IMR-90 (cell line): Measurements from ENCODE around the gene KBTBD13.

Experiments
- CEBPB ChIP-seq: IDR thresholded peaks from 2 replicates; pipeline ENCODE4 v1.6.1; 2012; ENCODE audit warnings: low read depth, low read length, improper control_type of control experiment
- CHD1 ChIP-seq: IDR thresholded peaks from 2 replicates; pipeline ENCODE4 v1.6.1; 2012; ENCODE audit warnings: low read depth, low read length, improper control_type of control experiment
- FOS ChIP-seq: fragments of 150-350 bp; IDR thresholded peaks from 2 replicates; pipeline ENCODE4 v1.6.1; 2016; ENCODE audit warnings: low read depth, low read length
- MAFK ChIP-seq: IDR thresholded peaks from 2 replicates; pipeline ENCODE4 v1.6.1; 2012; ENCODE audit warnings: low read depth, low read length, improper control_type of control experiment
- MAZ ChIP-seq: IDR thresholded peaks from 2 replicates; pipeline ENCODE4 v1.6.1; 2012; ENCODE audit warnings: low read depth, mild to moderate bottlenecking, low read length, improper control_type of control experiment, moderate library complexity, borderline replicate concordance
- NFE2L2 ChIP-seq: fragments of 150-350 bp; IDR thresholded peaks from 2 replicates; pipeline ENCODE4 v1.6.1; 2016; ENCODE audit warnings: low read depth, mild to moderate bottlenecking, low read length
- POLR2A ChIP-seq: IDR thresholded peaks from 2 replicates; pipeline ENCODE4 v1.6.1; 2012; ENCODE audit warnings: mild to moderate bottlenecking, low read depth, low read length
- RAD21 ChIP-seq: IDR thresholded peaks from 2 replicates; pipeline ENCODE4 v1.6.1; 2012; ENCODE audit warnings: low read length, improper control_type of control experiment
- RCOR1 ChIP-seq: IDR thresholded peaks from 2 replicates; pipeline ENCODE4 v1.6.1; 2012; ENCODE audit warnings: mild to moderate bottlenecking, low read length, improper control_type of control experiment; ENCODE audit not compliant: insufficient replicate concordance
- RFX5 ChIP-seq: IDR thresholded peaks from 2 replicates; pipeline ENCODE4 v1.8.0; 2012; ENCODE audit warnings: low read depth, mild to moderate bottlenecking, low read length, moderate library complexity
- SMC3 ChIP-seq: fragments of 150-350 bp; IDR thresholded peaks from 2 replicates; pipeline ENCODE4 v1.6.1; 2016; ENCODE audit warnings: low read depth, mild to moderate bottlenecking, antibody characterized with exemption, low read length, moderate library complexity
- TF ChIP-seq, protein P1 (sequence below): fragments of 150-350 bp; IDR thresholded peaks from 2 replicates; pipeline ENCODE4 v1.6.1; 2017; ENCODE audit warnings: mild to moderate bottlenecking, antibody characterized with exemption, low read length, low read depth
- TF ChIP-seq, protein P2 (sequence below): conservative IDR thresholded peaks from 2 replicates; pipeline ENCODE4 v1.5.1; 2012; ENCODE audit warnings: mild to moderate bottlenecking, low read depth, low read length, improper control_type of control experiment
- TF ChIP-seq, protein P3 (sequence below): fragments of 150-350 bp; IDR thresholded peaks from 2 replicates; pipeline ENCODE4 v1.6.1; 2016; ENCODE audit warnings: low read depth, mild to moderate bottlenecking, low read length, moderate library complexity, borderline replicate concordance

GRCh38 chr15:65085990-65086679, 9.6 kb downstream of the KBTBD13 start:
- TF ChIP-seq RAD21 = peak; percentile 40
- TF ChIP-seq, protein P1, sequence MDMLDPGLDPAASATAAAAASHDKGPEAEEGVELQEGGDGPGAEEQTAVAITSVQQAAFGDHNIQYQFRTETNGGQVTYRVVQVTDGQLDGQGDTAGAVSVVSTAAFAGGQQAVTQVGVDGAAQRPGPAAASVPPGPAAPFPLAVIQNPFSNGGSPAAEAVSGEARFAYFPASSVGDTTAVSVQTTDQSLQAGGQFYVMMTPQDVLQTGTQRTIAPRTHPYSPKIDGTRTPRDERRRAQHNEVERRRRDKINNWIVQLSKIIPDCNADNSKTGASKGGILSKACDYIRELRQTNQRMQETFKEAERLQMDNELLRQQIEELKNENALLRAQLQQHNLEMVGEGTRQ = no peak
- TF ChIP-seq, protein P2, sequence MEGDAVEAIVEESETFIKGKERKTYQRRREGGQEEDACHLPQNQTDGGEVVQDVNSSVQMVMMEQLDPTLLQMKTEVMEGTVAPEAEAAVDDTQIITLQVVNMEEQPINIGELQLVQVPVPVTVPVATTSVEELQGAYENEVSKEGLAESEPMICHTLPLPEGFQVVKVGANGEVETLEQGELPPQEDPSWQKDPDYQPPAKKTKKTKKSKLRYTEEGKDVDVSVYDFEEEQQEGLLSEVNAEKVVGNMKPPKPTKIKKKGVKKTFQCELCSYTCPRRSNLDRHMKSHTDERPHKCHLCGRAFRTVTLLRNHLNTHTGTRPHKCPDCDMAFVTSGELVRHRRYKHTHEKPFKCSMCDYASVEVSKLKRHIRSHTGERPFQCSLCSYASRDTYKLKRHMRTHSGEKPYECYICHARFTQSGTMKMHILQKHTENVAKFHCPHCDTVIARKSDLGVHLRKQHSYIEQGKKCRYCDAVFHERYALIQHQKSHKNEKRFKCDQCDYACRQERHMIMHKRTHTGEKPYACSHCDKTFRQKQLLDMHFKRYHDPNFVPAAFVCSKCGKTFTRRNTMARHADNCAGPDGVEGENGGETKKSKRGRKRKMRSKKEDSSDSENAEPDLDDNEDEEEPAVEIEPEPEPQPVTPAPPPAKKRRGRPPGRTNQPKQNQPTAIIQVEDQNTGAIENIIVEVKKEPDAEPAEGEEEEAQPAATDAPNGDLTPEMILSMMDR = peak; percentile 45
- no peak for TF ChIP-seq RFX5
- TF ChIP-seq CEBPB = no peak
- no peak for TF ChIP-seq CHD1
- TF ChIP-seq SMC3 = peak; percentile 32; the same call in 1 of the 2 replicates
- no peak for TF ChIP-seq MAFK
- TF ChIP-seq POLR2A = no peak
- TF ChIP-seq, protein P3, sequence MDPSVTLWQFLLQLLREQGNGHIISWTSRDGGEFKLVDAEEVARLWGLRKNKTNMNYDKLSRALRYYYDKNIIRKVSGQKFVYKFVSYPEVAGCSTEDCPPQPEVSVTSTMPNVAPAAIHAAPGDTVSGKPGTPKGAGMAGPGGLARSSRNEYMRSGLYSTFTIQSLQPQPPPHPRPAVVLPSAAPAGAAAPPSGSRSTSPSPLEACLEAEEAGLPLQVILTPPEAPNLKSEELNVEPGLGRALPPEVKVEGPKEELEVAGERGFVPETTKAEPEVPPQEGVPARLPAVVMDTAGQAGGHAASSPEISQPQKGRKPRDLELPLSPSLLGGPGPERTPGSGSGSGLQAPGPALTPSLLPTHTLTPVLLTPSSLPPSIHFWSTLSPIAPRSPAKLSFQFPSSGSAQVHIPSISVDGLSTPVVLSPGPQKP = no peak
- TF ChIP-seq NFE2L2 = no peak
- no peak for TF ChIP-seq FOS
- no peak for TF ChIP-seq RCOR1
- TF ChIP-seq MAZ = no peak
